HepG2 (cell line): ENCODE data around the gene C1QTNF1. TPM values are rescaled to one million over a fixed set of nuclear protein-coding genes. Genes with fewer than 3 reads are reported as not detected.

Experiments
- ATAC-seq: fragments of 200-7000 bp; cut with Tn5 transposase; 3 replicates; pipeline ENCODE4 v1.9.1; 2020; ENCODE audit warnings: mild to moderate bottlenecking, moderate library complexity
- BruUV-seq: library from RNA; stranded (reverse); fragments of 400-500 nt; replicated peaks from 2 replicates; lab custom pipeline; 2021; lab: Mats Ljungman, UMichigan
- CTCF ChIA-PET: fragments of 300-600 bp; formaldehyde crosslinking; extraction: SDS; loops from one replicate; lab custom pipeline; 2021; ENCODE audit warnings: low total read pairs, inconsistent platforms, low intra/inter-chr PET ratio; lab: Yijun Ruan, JAX
- POLR2A ChIA-PET: fragments of 350-600 bp; sonication (Branson Sonifier 250); formaldehyde crosslinking; loops from one replicate; lab custom pipeline; 2020; ENCODE audit warnings: antibody characterized with exemption, inconsistent platforms; lab: Yijun Ruan, JAX
- DNase-seq: peaks from one replicate; pipeline ENCODE4 v3.0.0-alpha.2; 2015; ENCODE audit warnings: low spot score
- FAIRE-seq: peaks from 3 replicates; lab custom pipeline; 2011; peaks lifted over from hg19 to GRCh38; lab: Jason Lieb, UNC
- H2AFZ ChIP-seq: one replicate; pipeline ENCODE4 v1.6.1; 2011; ENCODE audit warnings: low read length, inconsistent platforms
- H3K27ac ChIP-seq: fragments of 300-600 bp; 3 replicates; pipeline ENCODE4 v1.8.0; 2011; ENCODE audit warnings: mixed run types, mild to moderate bottlenecking, mixed read lengths, low read length, inconsistent platforms; ENCODE audit not compliant: insufficient read depth; ENCODE audit errors: extremely low read length
- H3K27me3 ChIP-seq, 2 experiments: fragments of 200-600 bp in 1 of 2; 2 replicates in 1 of 2; 3 replicates in 1 of 2; pipeline versions ENCODE4 v1.6.0 to v1.8.0; 2011; ENCODE audit warnings: low read length in 2 of 2, mild to moderate bottlenecking in 2 of 2, moderate library complexity in 2 of 2, inconsistent platforms in 1 of 2; ENCODE audit not compliant: insufficient read depth in 2 of 2, control insufficient read depth in 1 of 2
- H3K36me3 ChIP-seq, 2 experiments: fragments of 200-600 bp in 1 of 2; replicated peaks in 1 of 2; 2 replicates in 1 of 2; 3 replicates in 1 of 2; pipeline versions ENCODE4 v1.5.1 to v1.8.0; 2011; ENCODE audit warnings: low read length in 2 of 2, inconsistent platforms in 1 of 2; ENCODE audit not compliant: insufficient read depth in 2 of 2, control insufficient read depth in 1 of 2
- H3K4me1 ChIP-seq: 2 replicates; pipeline ENCODE4 v1.5.1; 2012; ENCODE audit warnings: low read length, inconsistent platforms; ENCODE audit not compliant: insufficient read depth
- H3K4me2 ChIP-seq: 2 replicates; pipeline ENCODE4 v1.6.0; 2011; ENCODE audit warnings: low read depth, low read length, inconsistent platforms
- H3K4me3 ChIP-seq, 3 experiments: fragments of 200-600 bp in 1 of 3; sonication (generic), shearing (Covaris generic) in 1 of 3; replicated peaks in 1 of 3; 2 replicates each; pipeline ENCODE4 v1.5.1; 2011 to 2016; ENCODE audit warnings: low read length in 3 of 3, inconsistent platforms in 2 of 3, low read depth in 2 of 3, mild to moderate bottlenecking in 2 of 3, control low read depth in 1 of 3, mixed read lengths in 1 of 3; ENCODE audit not compliant: insufficient read depth in 1 of 3
- H3K79me2 ChIP-seq: one replicate; pipeline ENCODE4 v1.6.1; 2011; ENCODE audit warnings: low read length, inconsistent platforms; ENCODE audit not compliant: insufficient read depth
- H3K9ac ChIP-seq: 2 replicates; pipeline ENCODE4 v1.6.0; 2011; ENCODE audit warnings: mild to moderate bottlenecking, low read depth, low read length, inconsistent platforms; ENCODE audit not compliant: insufficient read depth
- H3K9me3 ChIP-seq: 2 replicates; pipeline ENCODE4 v1.5.1; 2012; ENCODE audit warnings: mild to moderate bottlenecking, low read length
- H4K20me1 ChIP-seq: 2 replicates; pipeline ENCODE4 v1.6.0; 2011; ENCODE audit warnings: inconsistent platforms, mild to moderate bottlenecking, low read length, moderate library complexity; ENCODE audit not compliant: insufficient read depth
- NFE2L2 ChIP-seq: fragments of 150-350 bp; IDR thresholded peaks from 2 replicates; pipeline ENCODE4 v1.6.1; 2014; ENCODE audit warnings: low read length
- PHB2 ChIP-seq: fragments of 450-650 bp; IDR thresholded peaks from 2 replicates; pipeline ENCODE4 v1.6.1; 2018; ENCODE audit not compliant: partially characterized antibody
- PHF8 ChIP-seq: sonication (generic); formaldehyde crosslinking; IDR thresholded peaks from 2 replicates; pipeline ENCODE4 v1.5.0; 2020; ENCODE audit warnings: missing genetic modification reagents
- RAD21 ChIP-seq: fragments of 450-650 bp; formaldehyde crosslinking; IDR thresholded peaks from 2 replicates; pipeline ENCODE4 v1.5.0; 2020; ENCODE audit warnings: mild to moderate bottlenecking
- RBFOX2 ChIP-seq: fragments of 200-400 bp; formaldehyde crosslinking; IDR thresholded peaks from 2 replicates; pipeline ENCODE4 v1.6.1; 2017; ENCODE audit warnings: low read depth, mild to moderate bottlenecking, low read length
- RNF2 ChIP-seq: fragments of 450-650 bp; conservative IDR thresholded peaks from 2 replicates; pipeline ENCODE4 v1.6.1; 2016; ENCODE audit warnings: low read depth
- SIX1 ChIP-seq: sonication (generic); formaldehyde crosslinking; IDR thresholded peaks from 2 replicates; pipeline ENCODE4 v1.4.0; 2020; ENCODE audit warnings: missing genetic modification reagents, borderline replicate concordance
- XBP1 ChIP-seq: sonication (generic); formaldehyde crosslinking; IDR thresholded peaks from 2 replicates; pipeline ENCODE4 v1.5.0; 2020; ENCODE audit warnings: missing genetic modification reagents
- ZNF572 ChIP-seq: sonication (generic); formaldehyde crosslinking; IDR thresholded peaks from 2 replicates; pipeline ENCODE4 v1.5.1; 2020; ENCODE audit warnings: mild to moderate bottlenecking, missing genetic modification reagents
- ZNF674 ChIP-seq: sonication (generic); formaldehyde crosslinking; IDR thresholded peaks from 2 replicates; pipeline ENCODE4 v1.5.0; 2020; ENCODE audit warnings: low read depth, mild to moderate bottlenecking, missing genetic modification reagents
- WGBS: methylation state at CpG from one replicate; pipeline ENCODE4 v1.1.6; 2017; ENCODE audit warnings: low lambda C conversion rate; 5-methylcytosine and 5-hydroxymethylcytosine counted together
- in situ Hi-C: cut with HindIII; loops from 2 replicates; pipeline ENCODE4 v1.10.0; 2017; ENCODE audit warnings: low pct_unique_long_range_greater_than_20kb; ENCODE audit not compliant: extremely low pct_ligation_motif_present
- intact Hi-C: fragments of 100-400 bp; cut with micrococcal nuclease; formaldehyde crosslinking; loops from one replicate; pipeline ENCODE4 v1.10.0; 2022; ENCODE audit not compliant: unreplicated experiment
- polyA plus RNA-seq, 8 experiments: library from polyadenylated mRNA; depleted of rRNA in 3 of 8; stranded (reverse) in 7 of 8; unstranded in 1 of 8; fragments of >200 nt; fragmentation: Illumina TruSeq in 4 of 8; extraction: Trizol in 4 of 8; gene quantifications; 2 replicates each; pipeline versions ENCODE4 v1.2.1 to v1.2.3, GENCODE V29; 2011 to 2016; ENCODE audit warnings: low read depth in 4 of 8, missing spikeins in 1 of 8, mixed read lengths in 1 of 8; ENCODE audit not compliant: insufficient read depth in 1 of 8
- total RNA-seq, 5 experiments: library from RNA; depleted of rRNA; stranded (reverse); fragments of >200 nt; fragmentation: Illumina TruSeq; extraction: Trizol; gene quantifications; 2 replicates each; pipeline ENCODE4 v1.2.3, GENCODE V29; 2016; ENCODE audit warnings: low read depth in 1 of 5
- TF ChIP-seq, protein P1 (sequence below): sonication (generic); formaldehyde crosslinking; IDR thresholded peaks from 2 replicates; pipeline ENCODE4 v1.4.0; 2020; ENCODE audit warnings: missing genetic modification reagents
- TF ChIP-seq, protein P2 (sequence below): sonication (generic); formaldehyde crosslinking; IDR thresholded peaks from 2 replicates; pipeline ENCODE4 v1.4.0; 2020; ENCODE audit warnings: missing genetic modification reagents, mild to moderate bottlenecking, borderline replicate concordance
- TF ChIP-seq, protein P3 (sequence below): sonication (generic); formaldehyde crosslinking; conservative IDR thresholded peaks from 2 replicates; pipeline ENCODE4 v1.4.0; 2020; ENCODE audit warnings: missing genetic modification reagents

C1QTNF1 gene
- total and polyA plus RNA-seq, 2 of the 13 experiments (the other 11 are each of a cell fraction or from before 2014, with no cell fraction given): 0.18 to 0.86 TPM

DNA sequence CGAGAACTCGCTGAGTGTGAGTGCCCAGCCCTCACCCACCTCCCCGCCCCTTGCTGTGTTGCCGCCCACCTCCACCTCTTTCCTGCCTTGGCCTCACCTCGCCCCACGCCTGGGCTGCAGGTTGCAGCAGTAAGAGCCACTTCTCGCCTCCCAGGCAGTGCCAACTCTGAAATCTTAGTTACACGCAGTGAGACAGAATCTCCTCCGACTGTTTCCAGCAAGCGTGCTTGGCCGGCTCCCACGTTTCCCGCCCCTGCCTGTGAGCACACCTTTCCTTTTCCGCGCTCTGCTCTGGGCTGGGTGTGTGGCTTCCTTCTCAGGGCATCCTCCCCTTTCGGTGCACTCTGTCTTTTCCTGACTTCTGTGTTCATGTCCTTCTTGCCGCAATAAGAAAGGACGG, 56.4 kb downstream of the C1QTNF1 start:
- peaks cover 18 to 47% of the 10 kb centered on the region in 2 experiments; a peak in 4 of 5 replicates for H3K36me3 ChIP-seq
- H4K20me1 ChIP-seq: no peaks in the 10 kb centered on the region
- POLR2A ChIA-PET: no interaction called here
- in situ Hi-C loops: loop anchor here (5.0 kb wide), 1 partner anchor 33 kb away; no protein-coding TSS in a partner anchor
- H3K4me3 ChIP-seq: no peak overlapping the region
- CTCF ChIA-PET: no interaction called here
- no peak for ATAC-seq
- peaks cover 4% of the 10 kb centered on the region for H3K79me2 ChIP-seq
- H3K4me2 ChIP-seq: no peak overlapping the region
- WGBS: 96% methylated on average over 18 of the region's 18 CpGs
- H3K9ac ChIP-seq: no peak overlapping the region
- no TSS peak for BruUV-seq
- intact Hi-C loops: no loop called here
- H3K4me1 ChIP-seq: peaks cover 14% of the 10 kb centered on the region
- no peak for DNase-seq
- no peaks in the 10 kb centered on the region for H3K27me3 ChIP-seq
- no peaks in the 10 kb centered on the region for H3K9me3 ChIP-seq
- no peak overlapping the region for H2AFZ ChIP-seq
- TF ChIP-seq, protein P1, sequence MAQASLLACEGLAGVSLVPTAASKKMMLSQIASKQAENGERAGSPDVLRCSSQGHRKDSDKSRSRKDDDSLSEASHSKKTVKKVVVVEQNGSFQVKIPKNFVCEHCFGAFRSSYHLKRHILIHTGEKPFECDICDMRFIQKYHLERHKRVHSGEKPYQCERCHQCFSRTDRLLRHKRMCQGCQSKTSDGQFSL (CRISPR knock-in tag): no peak
- TF ChIP-seq ZNF674 (CRISPR knock-in tag): no peak
- TF ChIP-seq ZNF572: no peak
- TF ChIP-seq XBP1 (CRISPR knock-in tag): no peak
- no peak for TF ChIP-seq PHB2
- TF ChIP-seq RBFOX2: no peak
- TF ChIP-seq, protein P2, sequence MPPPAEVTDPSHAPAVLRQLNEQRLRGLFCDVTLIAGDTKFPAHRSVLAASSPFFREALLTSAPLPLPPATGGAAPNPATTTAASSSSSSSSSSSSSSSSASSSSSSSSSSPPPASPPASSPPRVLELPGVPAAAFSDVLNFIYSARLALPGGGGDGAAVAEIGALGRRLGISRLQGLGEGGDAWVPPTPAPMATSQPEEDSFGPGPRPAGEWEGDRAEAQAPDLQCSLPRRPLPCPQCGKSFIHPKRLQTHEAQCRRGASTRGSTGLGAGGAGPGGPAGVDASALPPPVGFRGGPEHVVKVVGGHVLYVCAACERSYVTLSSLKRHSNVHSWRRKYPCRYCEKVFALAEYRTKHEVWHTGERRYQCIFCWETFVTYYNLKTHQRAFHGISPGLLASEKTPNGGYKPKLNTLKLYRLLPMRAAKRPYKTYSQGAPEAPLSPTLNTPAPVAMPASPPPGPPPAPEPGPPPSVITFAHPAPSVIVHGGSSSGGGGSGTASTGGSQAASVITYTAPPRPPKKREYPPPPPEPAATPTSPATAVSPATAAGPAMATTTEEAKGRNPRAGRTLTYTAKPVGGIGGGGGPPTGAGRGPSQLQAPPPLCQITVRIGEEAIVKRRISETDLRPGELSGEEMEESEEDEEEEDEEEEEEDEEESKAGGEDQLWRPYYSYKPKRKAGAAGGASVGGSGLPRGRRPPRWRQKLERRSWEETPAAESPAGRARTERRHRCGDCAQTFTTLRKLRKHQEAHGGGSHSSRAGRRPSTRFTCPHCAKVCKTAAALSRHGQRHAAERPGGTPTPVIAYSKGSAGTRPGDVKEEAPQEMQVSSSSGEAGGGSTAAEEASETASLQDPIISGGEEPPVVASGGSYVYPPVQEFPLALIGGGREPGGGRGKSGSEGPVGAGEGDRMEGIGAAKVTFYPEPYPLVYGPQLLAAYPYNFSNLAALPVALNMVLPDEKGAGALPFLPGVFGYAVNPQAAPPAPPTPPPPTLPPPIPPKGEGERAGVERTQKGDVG (CRISPR knock-in tag): no peak
- no peak for TF ChIP-seq RAD21 (CRISPR knock-in tag)
- TF ChIP-seq RNF2: no peak
- TF ChIP-seq SIX1 (CRISPR knock-in tag): no peak
- no peak for TF ChIP-seq NFE2L2
- TF ChIP-seq, protein P3, sequence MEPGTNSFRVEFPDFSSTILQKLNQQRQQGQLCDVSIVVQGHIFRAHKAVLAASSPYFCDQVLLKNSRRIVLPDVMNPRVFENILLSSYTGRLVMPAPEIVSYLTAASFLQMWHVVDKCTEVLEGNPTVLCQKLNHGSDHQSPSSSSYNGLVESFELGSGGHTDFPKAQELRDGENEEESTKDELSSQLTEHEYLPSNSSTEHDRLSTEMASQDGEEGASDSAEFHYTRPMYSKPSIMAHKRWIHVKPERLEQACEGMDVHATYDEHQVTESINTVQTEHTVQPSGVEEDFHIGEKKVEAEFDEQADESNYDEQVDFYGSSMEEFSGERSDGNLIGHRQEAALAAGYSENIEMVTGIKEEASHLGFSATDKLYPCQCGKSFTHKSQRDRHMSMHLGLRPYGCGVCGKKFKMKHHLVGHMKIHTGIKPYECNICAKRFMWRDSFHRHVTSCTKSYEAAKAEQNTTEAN: no peak
- no peak for TF ChIP-seq PHF8 (CRISPR knock-in tag)
- TF ChIP-seq, all 625 proteins: peak for 0
- H3K27ac ChIP-seq: no peak overlapping the region
- no peak for FAIRE-seq
